HG02840 (cell line): ENCODE measurements around the gene CHSY3.
A peak's percentile ranks its signal among the peaks of the same experiment; 100 is the strongest.

ENCODE experiments used
- ATAC-seq: cut with Tn5 transposase; IDR thresholded peaks from one replicate; pipeline ENCODE4 v1.9.1; 2021; ENCODE audit warnings: mild to moderate bottlenecking, moderate library complexity, moderate number of reproducible peaks; ENCODE audit not compliant: unreplicated experiment, low FRiP score

Gene CHSY3

GRCh38 chr5:129945028-129945427, 40.8 kb downstream of the CHSY3 start:
- ATAC-seq: no peak

- ATAC-seq: no peak
Observed at GRCh38 chr5:129945774-129946270, 41.6 kb downstream of the CHSY3 start.

- no peak for ATAC-seq
Observed at GRCh38 chr5:129951039-129951438, 46.8 kb downstream of the CHSY3 start.

GRCh38 chr5:129958581-129958980, 54.3 kb downstream of the CHSY3 start:
- no peak for ATAC-seq

GRCh38 chr5:129960831-129961230, 56.6 kb downstream of the CHSY3 start:
- no peak for ATAC-seq

- ATAC-seq: no peak
Observed at GRCh38 chr5:129962506-129962905, 58.2 kb downstream of the CHSY3 start.

- no peak for ATAC-seq
Observed at GRCh38 chr5:129963359-129963758, 59.1 kb downstream of the CHSY3 start.

GRCh38 chr5:129966071-129966470, 61.8 kb downstream of the CHSY3 start:
- no peak for ATAC-seq

GRCh38 chr5:129971714-129972113, 67.4 kb downstream of the CHSY3 start:
- no peak for ATAC-seq

GRCh38 chr5:129972465-129973141, 68.3 kb downstream of the CHSY3 start:
- ATAC-seq: no peak

GRCh38 chr5:129973716-129974426, 69.6 kb downstream of the CHSY3 start:
- no peak for ATAC-seq

GRCh38 chr5:129977810-129978209, 73.5 kb downstream of the CHSY3 start:
- peak; percentile 70 for ATAC-seq

- no peak for ATAC-seq
Observed at GRCh38 chr5:129978270-129978669, 74.0 kb downstream of the CHSY3 start.

GRCh38 chr5:129988453-129988852, 84.2 kb downstream of the CHSY3 start:
- no peak for ATAC-seq

- no peak for ATAC-seq
Observed at GRCh38 chr5:129991780-129992179, 87.5 kb downstream of the CHSY3 start.

GRCh38 chr5:129996896-129997295, 92.6 kb downstream of the CHSY3 start:
- no peak for ATAC-seq

GRCh38 chr5:130000460-130000859, 96.2 kb downstream of the CHSY3 start:
- ATAC-seq: no peak

GRCh38 chr5:130002183-130002582, 97.9 kb downstream of the CHSY3 start:
- ATAC-seq: no peak

- no peak for ATAC-seq
Observed at GRCh38 chr5:130002876-130003275, 98.6 kb downstream of the CHSY3 start.

GRCh38 chr5:130011986-130012385, 107.7 kb downstream of the CHSY3 start:
- ATAC-seq: no peak

GRCh38 chr5:130017173-130017572, 112.9 kb downstream of the CHSY3 start:
- no peak for ATAC-seq

GRCh38 chr5:130018641-130019040, 114.4 kb downstream of the CHSY3 start:
- ATAC-seq: no peak
